ENCODE measurements around the gene FRMD4B.

FRMD4B gene

DNA sequence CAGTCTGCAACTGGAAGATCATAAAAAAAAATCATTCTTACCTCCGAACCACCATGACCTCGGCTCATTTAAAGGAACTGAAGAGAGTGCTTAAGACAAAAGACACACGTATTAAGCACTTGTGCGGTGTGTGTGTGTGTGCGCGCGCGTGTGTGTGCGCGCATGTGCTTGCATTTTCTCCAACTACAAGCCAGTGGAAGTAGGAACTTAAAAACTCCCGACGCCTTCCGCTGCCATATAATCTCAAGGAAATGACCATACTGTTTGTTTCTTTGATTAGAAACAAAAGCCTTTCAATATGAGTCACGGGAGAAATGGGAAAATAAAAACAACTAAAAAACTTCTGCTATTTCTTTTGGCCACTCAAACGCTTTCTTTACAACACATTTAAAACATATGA, 32.4 kb downstream of the FRMD4B start:
- peak overlapping the region; percentile 57 to 73 for H3K4me3 ChIP-seq (ENCODE audit: low read depth in 1 of 2, low read length in 1 of 2)
- no peak for TF ChIP-seq CTCF (IDR thresholded peaks at IDR 0.05)

DNA sequence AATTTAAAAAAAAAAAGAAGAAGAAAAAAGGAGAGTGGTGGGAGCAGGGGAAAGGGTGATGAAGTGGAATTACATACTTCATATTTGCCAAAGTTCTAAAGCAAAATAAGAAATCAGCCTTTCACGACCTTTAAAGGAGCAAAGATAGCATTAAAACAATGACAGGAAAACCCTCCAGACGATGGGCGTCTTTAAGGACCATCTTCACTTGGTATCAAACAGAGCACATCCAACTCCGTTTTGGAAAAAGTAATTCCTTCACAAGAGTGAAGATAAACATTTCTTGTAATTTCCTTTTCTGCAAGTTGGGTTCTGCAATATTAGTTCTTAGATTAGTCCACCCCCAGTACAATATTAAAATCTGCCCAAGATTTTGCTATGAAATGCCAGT, 32.8 kb downstream of the FRMD4B start:
- H3K27ac ChIP-seq: peak overlapping the region; percentile 79
- no peaks in the 10 kb centered on the region for H3K9me3 ChIP-seq
- H3K27me3 ChIP-seq: no peaks in the 10 kb centered on the region
- H3K36me3 ChIP-seq: no peaks in the 10 kb centered on the region
- peaks cover 37 to 40% of the 10 kb centered on the region in 2 experiments for H3K4me1 ChIP-seq (ENCODE audit: control insufficient read depth in 1 of 2, insufficient read depth in 1 of 2, low read depth in 1 of 2, low read length in 1 of 2)
- peak overlapping the region; percentile 57 to 73 for H3K4me3 ChIP-seq (ENCODE audit: low read depth in 1 of 2, low read length in 1 of 2)
- TF ChIP-seq CTCF (IDR thresholded peaks at IDR 0.05): no peak

More for the DNA sequence above, 32.4 kb downstream of the FRMD4B start:
- H3K36me3 ChIP-seq: no peaks in the 10 kb centered on the region
- peak overlapping the region; percentile 79 for H3K27ac ChIP-seq
- no peaks in the 10 kb centered on the region for H3K27me3 ChIP-seq
- H3K9me3 ChIP-seq: no peaks in the 10 kb centered on the region
- peaks cover 37 to 40% of the 10 kb centered on the region in 2 experiments for H3K4me1 ChIP-seq (ENCODE audit: control insufficient read depth in 1 of 2, insufficient read depth in 1 of 2, low read depth in 1 of 2, low read length in 1 of 2)

- Histone ChIP-seq H3K4me1 (ENCODE audit: control insufficient read depth in 1 of 2, insufficient read depth in 1 of 2, low read depth in 1 of 2, low read length in 1 of 2) (peaks cover 37 to 40% of the 10 kb centered on the region in 2 experiments), H3K9me3 (no peaks in the 10 kb centered on the region), H3K36me3 (no peaks in the 10 kb centered on the region), H3K4me3 (ENCODE audit: low read depth in 1 of 2, low read length in 1 of 2) (peak overlapping the region; percentile 57 to 73), H3K27ac (peak overlapping the region; percentile 79), H3K27me3 (no peaks in the 10 kb centered on the region)
- TF ChIP-seq CTCF (IDR thresholded peaks at IDR 0.05): no peak
These were observed 33.4 kb downstream of the FRMD4B start for GRCh38 chr3:69352305-69353087.

DNA sequence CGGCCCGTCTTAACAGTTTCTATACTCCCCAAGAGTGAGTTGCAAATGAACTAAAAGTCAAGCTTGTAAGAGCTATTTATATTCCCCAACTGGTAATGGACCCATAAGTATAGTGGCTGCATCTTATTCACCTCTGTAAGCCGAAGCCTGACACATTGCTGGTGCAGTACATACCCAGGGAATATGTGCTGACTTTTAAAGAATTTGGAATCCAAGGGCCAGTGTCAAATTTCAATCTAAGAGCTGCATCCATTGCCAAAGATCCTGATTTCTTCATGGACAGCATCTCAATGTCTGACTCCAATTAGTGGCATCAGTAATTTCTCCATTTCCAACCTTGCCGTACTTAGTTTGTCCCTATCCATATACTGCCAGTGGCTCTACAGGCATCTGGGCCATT, 42.0 kb downstream of the FRMD4B start:
- Histone ChIP-seq H3K36me3 (no peaks in the 10 kb centered on the region), H3K4me3 (ENCODE audit: low read depth in 1 of 2, low read length in 1 of 2) (no peak overlapping the region), H3K27me3 (no peaks in the 10 kb centered on the region), H3K4me1 (ENCODE audit: control insufficient read depth in 1 of 2, insufficient read depth in 1 of 2, low read depth in 1 of 2, low read length in 1 of 2) (peaks cover 13 to 32% of the 10 kb centered on the region in 2 experiments), H3K9me3 (no peaks in the 10 kb centered on the region), H3K27ac (no peak overlapping the region)
- no peak for TF ChIP-seq CTCF (IDR thresholded peaks at IDR 0.05)

GRCh38 chr3:69342074-69342473, 43.8 kb downstream of the FRMD4B start:
- no peaks in the 10 kb centered on the region for H3K36me3 ChIP-seq
- peaks cover 13 to 32% of the 10 kb centered on the region in 2 experiments for H3K4me1 ChIP-seq (ENCODE audit: control insufficient read depth in 1 of 2, insufficient read depth in 1 of 2, low read depth in 1 of 2, low read length in 1 of 2)
- no peaks in the 10 kb centered on the region for H3K27me3 ChIP-seq
- no peak for TF ChIP-seq CTCF (IDR thresholded peaks at IDR 0.05)
- no peak overlapping the region for H3K27ac ChIP-seq
- H3K9me3 ChIP-seq: no peaks in the 10 kb centered on the region
- no peak overlapping the region for H3K4me3 ChIP-seq (ENCODE audit: low read depth in 1 of 2, low read length in 1 of 2)
